ENCODE results near the gene SKI. TPM values are rescaled to one million over a fixed set of nuclear protein-coding genes. Genes with fewer than 3 reads are reported as not detected.
A peak's percentile ranks its signal among the peaks of the same experiment; 100 is the strongest.

SKI gene
- polyA plus RNA-seq, 1 donor: 48.5 TPM

DNA sequence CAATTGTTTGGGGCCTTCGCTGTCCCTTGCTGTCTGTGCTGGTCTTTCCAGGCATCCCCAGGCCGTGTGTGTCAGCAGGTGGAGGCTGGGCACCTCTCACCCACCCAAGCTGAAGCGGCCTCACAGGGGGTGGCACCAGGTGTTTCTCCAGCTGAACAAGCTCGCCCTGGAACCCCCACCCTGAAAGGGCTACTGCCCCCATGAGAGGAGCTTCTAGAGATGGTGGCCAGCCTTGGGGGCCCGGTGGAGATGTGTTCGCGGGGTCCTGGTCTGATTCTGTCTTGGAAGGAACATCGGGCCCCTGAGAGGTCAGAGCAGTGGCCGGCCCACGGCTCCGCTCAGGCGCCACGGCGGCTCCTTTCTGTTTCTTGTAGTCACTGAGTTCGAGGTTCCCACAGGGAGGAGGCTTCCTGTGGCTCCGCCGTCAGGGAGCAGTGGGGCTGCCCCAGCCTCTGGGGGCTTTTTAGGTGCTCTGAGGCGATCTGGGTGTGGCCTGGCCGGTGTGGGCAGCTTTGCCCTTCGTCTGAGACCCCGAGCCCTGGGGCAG is 46.9 kb downstream of the SKI start:
- no peak for DNase-seq

GRCh38 chr1:2275796-2276536 is 47.8 kb downstream of the SKI start:
- no peak for DNase-seq

DNA sequence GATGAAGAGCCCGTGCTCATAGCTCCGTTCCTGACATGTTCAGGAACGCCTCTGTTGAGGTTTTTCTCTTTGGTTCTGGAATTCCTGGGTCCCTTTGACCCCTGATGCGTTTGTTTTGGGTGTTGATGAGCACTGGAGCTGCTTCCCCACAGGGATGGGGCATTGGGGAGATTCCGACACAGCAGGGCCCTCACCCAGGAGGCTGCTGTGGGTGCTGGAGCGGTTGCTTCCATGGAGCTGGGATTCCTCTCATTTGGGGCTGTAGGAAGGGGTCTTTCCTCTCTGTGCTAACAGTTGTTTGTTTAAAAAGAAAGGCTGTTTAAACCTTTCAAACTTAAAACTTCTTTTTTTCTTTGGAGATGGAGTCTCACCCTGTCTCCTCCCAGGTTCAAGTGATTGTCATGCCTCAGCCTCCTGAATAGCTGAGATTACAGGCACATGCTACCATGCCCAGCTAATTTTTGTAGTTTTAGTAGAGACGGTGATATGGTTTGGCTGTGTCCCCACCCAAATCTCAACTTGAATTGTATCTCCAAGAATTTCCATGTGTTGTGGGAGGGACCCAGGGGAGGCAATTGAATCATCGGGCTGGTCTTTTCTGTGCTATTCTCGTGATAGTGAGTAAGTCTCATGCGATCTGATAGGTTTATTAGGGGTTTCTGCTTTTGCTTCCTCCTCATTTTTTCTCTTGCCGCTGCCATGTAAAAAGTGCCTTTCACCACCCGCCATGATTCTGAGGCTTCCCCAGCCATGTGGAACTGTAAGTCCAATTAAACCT is 48.9 kb downstream of the SKI start:
- no peak for DNase-seq

GRCh38 chr1:2277741-2278488 is 49.8 kb downstream of the SKI start:
- no peak for DNase-seq

- no peak for DNase-seq
Observed at GRCh38 chr1:2278591-2279209, 50.6 kb downstream of the SKI start.

DNA sequence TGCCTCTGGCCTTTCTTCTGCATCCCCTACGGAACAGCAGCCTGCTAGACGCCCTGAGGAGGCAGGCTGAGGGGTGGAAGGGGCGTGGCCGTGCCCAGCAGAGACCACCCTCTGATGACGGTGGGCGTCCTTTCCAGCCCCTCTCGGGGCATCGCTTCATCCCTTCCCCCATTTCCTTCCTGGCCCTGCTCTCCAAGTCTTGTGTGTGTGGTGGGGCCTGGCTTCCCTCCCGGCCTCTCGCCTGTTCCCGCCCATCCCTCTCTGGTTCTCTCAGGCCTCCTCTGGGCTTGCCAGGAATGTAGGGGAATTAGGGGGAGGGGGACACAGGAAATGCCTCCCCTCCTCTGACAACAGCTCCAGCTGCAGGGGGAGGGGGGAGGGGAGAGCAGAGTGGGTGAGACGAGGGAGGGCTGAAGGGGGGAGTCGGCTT is 51.1 kb downstream of the SKI start:
- DNase-seq: peak; percentile 95

DNA sequence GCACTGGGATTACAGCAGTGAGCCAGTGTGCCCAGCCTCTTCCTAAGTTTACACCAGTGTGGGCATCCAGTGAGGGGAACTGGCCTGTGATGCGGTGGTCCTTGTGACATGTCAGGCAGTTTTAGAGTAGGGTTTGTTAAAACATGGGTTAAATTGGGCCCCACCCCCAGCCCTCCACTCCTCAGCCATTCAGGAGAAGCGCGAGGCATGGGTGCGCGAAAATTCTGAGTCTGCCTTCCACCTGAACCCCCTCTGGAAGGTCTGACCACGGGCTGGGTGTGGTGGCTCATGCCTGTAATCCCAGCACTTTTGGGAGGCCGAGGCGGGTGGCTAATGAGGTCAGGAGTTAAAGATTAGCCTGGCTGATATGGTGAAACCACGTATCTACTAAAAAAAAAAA is 51.7 kb downstream of the SKI start:
- no peak for DNase-seq

DNA sequence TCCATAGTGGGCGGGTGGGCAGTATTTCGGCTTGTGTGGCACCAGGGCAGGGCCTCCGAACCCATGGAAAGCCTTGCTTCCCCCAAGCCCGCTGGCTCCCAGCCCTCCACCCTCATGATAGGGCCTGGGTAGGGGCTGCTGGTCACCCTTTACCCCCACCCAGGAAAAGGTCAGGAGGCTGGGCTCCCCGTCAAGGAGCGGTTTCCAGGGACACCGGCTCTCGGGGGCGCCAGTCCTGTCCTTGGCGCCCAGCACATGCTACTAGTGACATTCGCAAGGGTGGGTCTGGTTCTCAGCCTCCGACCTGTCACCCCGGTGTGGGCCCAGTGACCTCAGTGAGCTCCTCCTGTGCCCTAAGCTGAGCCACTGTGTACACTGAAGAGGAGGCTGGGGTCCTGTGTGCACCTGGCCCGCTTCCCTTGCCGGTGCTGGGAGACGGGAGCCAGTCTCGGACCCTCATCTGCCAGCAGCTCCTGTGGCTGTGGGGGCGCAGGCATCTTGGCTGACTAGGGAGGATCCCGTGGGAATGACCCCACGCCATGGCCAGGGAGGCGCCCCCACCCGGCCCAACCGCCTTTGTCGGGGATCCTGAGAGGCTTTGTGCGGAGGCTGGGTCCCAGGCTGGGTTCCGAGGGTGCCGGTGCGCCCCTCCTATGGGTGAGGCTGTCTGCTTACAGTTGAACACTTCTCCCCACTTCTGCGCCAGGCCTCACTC is 54.6 kb downstream of the SKI start:
- DNase-seq: no peak

- DNase-seq: no peak
Observed at GRCh38 chr1:2283371-2283990, 55.4 kb downstream of the SKI start.

DNA sequence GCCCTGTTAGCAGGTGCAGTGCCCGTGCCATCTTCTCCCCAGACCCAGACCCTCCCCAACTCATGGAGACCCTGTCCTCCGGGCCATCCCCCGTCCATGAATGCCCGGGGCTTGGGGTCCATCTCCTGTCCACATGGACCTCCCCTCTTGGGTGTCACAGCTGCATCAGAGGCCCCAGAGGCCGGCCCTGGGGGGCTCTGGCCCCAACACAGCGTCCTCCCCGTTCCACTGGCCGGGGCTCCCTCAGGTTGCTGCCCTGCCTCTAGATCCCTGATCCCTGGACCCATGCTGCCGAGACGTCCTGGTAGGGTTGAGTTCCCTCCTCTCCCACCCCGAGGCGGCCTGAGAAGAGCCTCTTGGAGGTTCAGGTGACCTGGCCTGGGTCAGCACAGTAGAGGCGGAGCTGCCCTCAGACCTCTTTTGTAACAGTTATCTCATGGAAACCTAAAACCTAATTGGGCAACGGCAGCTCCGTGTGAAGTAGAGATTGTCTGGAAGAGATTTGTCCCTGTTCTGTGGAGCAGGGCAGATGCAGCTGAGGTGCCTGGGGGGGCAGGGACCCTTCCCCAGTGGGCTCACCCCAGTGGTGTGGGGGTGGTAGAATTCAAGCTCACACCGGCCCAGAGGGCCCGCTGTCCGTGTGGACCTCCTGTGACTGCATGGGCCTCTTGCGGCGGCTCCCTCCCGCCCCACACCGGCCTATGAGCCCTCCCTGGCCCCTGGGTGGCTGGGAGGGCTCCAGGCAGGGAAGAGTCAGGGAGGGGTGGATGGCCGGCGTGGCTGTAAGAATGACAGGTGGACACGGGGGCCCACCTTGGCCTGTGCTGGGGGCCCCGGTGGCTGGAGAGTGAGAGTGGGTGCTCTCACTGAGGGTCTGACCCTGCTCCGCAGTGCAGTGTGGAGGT is 56.1 kb downstream of the SKI start:
- DNase-seq: no peak

DNA sequence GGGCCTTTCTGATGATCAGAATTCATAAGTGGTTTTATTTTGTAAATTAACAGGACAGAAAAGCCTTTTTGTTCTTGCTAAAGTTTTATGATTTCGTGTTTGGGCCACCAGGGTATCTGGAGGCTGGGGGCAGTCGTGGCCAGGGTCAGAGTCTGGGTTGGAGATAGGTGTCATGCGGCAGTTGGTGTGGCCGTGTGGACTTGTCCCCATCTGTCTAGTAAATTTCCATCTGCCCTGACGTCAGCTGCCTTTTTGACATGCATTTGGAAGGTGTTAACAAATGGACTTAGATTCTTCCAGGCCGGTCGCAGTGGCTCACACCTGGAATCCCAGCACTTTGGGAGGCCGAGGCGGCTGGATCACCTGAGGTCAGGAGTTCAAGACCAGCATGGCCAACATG is 56.8 kb downstream of the SKI start:
- DNase-seq: no peak

- no peak for DNase-seq
Observed at GRCh38 chr1:2286923-2287322, 58.8 kb downstream of the SKI start.

DNA sequence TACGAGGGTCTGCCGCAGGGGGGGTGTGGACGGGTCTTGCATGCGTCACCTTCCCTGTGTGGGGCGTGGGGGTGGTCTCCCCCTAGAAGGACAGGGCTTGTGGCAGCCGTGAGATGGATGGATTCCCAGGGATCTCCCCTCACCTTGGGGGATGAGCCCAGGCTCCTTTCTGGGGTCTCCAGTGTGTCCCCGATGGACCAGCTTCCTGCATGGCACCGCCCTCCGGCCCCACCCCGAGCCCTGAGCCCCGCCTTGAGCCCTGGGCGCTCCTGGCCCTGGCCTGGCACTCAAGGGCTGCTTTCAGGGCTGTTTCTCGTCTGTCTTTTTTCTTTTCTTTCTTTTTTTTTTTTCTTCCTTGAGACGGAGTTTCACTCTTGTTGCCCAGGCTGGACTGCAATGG is 59.5 kb downstream of the SKI start:
- DNase-seq: no peak

DNA sequence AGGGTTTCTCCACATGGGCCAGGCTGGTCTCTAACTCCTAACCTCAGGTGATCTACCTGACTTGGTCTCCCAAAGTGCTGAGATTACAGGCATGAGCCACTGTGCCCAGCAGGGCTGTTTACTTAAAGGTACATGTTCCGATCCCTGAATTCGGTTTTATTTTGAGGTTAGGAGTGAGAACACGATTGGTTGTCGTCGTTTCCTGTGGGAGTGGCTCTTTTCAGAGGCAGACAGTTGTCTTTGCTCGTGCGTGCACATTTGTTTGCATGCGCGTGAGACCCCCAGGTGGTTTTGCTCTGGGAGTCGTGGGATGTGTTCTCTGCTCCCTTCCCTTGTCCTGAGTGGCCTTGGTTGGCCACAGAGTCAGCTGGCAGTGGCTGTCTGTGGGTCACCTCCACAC is 60.2 kb downstream of the SKI start:
- no peak for DNase-seq

- DNase-seq: no peak
Observed at GRCh38 chr1:2288816-2289536, 60.9 kb downstream of the SKI start.

DNA sequence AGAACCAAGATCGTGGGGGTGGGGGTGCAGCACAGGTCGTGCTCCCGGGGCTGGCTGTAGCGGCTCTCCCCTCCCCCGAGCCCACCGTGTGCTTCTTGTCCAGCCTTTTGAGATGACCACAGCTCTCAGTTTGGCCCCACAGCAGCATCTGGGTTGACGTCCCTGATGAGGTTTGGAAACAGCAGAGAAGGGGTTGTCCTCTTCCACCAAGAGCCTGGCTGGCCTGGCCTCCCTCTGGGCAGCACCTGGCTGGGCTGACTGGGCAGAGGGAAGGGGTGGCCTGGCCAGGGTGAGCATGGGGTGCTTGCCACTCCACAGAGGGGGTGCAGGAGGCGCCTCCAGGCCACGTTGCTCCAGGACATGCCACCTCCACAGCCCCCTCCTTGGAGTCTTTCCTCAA is 61.5 kb downstream of the SKI start:
- no peak for DNase-seq

GRCh38 chr1:2290171-2290578 is 62.1 kb downstream of the SKI start:
- no peak for DNase-seq

GRCh38 chr1:2290595-2291510 is 62.7 kb downstream of the SKI start:
- DNase-seq: no peak
